HG03558 (cell line): ENCODE data around the gene HMGN4.
"Not testable (repeated sequence)": the region's sequence is repeated elsewhere in the genome, so short reads cannot be mapped to it uniquely, and the experiment has no call there.

Source experiments
- ATAC-seq: cut with Tn5 transposase; IDR thresholded peaks from one replicate; pipeline ENCODE4 v1.9.1; 2021; ENCODE audit warnings: moderate number of reproducible peaks; ENCODE audit not compliant: unreplicated experiment; ENCODE audit errors: extremely low read depth

HMGN4 gene

GRCh38 chr6:26537846-26538571 lies at the start of gene HMGN4:
Gene HMGN4, plus strand, starts transcription at chr6:26538366. Its CDS starts 6,841 bp downstream, at chr6:26545207.
- ATAC-seq = peak; percentile 28

GRCh38 chr6:26489996-26490964 lies 47.9 kb upstream of the HMGN4 start:
- no peak for ATAC-seq

DNA sequence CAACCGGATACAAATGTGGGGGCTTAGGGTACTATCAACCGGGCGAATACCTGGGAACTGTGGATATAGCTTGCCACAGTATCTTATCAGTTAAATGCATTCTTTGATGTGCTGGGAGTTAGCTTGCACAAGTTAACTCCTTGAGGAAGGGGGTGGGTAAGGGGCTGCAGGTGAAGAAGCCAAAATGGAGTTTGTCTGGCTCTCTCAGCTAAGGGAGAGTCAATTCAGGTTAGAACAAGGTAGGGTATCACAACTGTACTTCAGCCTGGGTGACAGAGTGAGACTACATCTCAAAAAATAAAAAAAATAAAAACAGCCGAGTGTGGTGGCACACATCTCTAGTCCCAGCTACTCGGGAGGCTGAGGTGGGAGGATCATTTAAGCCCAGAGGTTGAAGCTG lies 46.6 kb upstream of the HMGN4 start:
- no peak for ATAC-seq

DNA sequence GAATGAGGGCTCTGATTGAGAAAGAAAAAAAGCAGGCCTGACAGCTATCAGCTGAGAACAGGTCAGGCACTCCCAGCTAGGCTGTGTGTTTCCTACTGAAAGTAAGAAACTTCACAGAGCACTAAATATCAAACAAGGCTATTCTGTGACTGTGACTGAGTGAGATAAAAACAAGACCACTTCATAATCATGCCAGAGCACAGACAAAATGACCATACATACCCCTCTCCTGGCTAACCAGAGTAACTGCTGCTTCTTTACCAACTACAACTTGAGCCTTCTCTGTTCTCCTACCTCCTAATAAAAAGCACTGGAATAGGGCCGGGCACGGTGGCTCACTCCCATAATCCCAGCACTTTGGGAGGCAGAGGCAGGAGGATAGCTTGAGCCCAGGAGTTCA lies 44.9 kb upstream of the HMGN4 start:
- ATAC-seq = no peak

- no peak for ATAC-seq
Observed at GRCh38 chr6:26494117-26494516, 44.0 kb upstream of the HMGN4 start.

DNA sequence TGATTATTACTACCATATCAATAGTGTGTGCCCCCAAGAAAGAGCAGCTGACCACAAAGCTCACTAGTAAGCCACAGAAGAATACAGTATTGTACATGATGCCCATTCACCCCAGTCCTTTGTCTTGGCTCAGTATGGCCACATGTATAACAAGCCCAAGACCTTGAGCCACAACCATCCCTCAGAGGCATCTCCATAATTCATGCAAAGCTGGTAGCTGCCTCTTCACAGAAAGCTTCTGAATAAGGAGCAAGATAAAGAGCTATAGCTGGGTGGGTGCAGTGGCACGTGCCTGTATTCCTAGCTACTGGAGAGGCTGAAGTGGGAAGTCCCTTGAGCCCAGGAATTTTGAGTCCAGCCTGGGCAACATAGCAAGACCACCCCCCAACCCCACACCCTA lies 42.9 kb upstream of the HMGN4 start:
- ATAC-seq = no peak

- ATAC-seq = no peak
Observed at GRCh38 chr6:26497610-26498009, 40.6 kb upstream of the HMGN4 start.

DNA sequence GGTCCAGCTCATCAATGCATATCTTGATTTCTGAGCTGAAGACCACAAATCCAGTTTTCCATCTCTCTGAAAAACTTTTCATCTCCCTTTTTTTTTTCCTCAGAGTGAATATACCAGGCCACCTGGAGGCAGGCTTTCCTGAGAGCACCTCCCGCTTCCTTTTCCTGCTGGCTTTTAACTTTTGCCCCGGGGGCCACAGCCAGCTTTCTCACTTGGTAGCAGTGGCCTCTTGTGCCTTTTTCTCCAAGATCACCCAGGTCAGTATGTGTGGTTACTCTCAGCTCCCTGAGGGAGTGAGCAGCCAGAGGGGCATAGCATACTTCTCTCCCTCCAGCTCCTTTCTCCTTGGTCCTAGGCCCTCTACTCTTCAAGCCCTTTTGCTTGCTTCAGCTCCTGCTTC lies 38.1 kb upstream of the HMGN4 start, which contains the start of gene BTN1A1:
Gene BTN1A1, plus strand, starts transcription at position 202 of the 400 bp plus-strand sequence. CDS start 984 bp downstream, outside the sequence.
- no peak for ATAC-seq

DNA sequence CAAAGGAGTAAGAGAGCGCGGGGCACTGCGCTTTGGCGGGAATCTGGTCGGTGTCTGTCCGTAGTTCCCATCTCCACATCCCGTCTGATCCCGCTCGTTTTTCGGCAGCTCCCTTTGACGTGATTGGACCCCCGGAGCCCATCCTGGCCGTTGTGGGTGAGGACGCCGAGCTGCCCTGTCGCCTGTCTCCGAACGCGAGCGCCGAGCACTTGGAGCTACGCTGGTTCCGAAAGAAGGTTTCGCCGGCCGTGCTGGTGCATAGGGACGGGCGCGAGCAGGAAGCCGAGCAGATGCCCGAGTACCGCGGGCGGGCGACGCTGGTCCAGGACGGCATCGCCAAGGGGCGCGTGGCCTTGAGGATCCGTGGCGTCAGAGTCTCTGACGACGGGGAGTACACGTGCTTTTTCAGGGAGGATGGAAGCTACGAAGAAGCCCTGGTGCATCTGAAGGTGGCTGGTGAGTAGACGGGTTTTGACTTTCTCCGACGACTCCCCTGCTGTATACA lies 36.6 kb upstream of the HMGN4 start:
- ATAC-seq = no peak

DNA sequence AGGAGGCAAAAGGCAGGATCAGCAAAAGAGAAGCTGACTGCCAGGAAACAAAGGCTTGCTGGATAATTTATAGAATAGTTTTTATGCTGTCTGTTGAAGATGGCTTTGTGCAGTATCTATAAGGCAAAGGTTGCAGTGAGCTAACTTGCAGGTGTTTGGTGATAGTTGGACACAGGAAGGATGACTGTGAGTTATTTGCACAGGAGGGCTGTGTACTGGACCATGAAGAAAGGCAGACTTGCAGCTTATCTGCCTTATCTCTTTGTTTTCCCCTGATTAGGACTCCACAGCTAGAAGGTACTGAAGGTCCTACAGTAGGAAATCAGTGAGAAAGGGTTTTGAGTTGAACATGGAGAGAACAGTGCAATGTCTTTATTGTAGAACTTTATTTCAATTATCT lies 36.0 kb upstream of the HMGN4 start:
- no peak for ATAC-seq

- no peak for ATAC-seq
Observed at GRCh38 chr6:26502626-26503025, 35.5 kb upstream of the HMGN4 start.

GRCh38 chr6:26507658-26508057 lies 30.5 kb upstream of the HMGN4 start:
- no peak for ATAC-seq

- not testable (repeated sequence) for ATAC-seq
Observed at GRCh38 chr6:26511033-26511432, 27.1 kb upstream of the HMGN4 start.

GRCh38 chr6:26514984-26515383 lies 23.2 kb upstream of the HMGN4 start:
- ATAC-seq = no peak

DNA sequence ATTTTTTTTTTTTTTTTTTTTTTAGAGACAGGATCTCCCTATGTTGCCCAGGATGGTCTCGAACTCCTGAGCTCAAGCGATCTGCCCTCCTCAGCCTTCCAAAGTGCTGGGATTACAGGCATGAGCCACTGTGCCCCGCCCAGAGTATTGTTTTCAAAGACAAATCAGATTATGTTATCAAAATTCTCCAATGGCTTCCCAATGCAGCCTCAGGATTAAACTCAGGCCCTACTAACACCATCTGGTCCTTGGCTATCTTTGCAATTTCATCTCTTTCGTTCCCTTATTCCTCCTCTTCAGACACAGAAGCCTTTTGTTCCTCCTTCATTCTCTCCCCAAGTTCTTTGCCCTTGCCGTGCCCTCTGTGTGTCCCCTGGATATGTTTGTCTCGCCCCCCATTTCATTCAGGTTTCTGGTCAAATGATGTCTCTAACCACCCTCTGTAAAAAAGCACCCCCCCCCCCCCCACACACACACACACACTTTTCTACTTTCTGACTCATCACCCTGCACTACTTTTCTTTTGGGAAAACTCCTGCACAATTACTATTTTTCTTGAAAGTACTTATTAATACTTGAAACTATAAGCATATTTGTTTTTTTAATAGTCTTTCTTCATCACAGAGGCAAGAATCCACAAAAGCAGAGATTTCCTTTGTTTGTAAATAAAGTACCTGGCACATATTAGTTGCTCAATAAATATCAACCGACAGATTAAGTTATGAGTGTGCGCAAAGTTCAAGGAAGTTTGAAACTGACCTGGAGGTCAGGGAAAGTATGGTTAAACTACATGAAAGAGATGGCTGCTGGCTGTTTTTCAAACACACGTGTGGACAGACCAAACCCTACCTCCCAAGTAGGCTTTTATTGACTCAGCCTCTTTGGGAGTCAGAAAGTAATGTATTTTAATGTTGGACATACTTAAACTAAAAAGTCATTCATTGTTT lies 21.4 kb upstream of the HMGN4 start:
- no peak for ATAC-seq

- ATAC-seq = no peak
Observed at GRCh38 chr6:26519359-26519758, 18.8 kb upstream of the HMGN4 start.

GRCh38 chr6:26520237-26520849 lies 17.8 kb upstream of the HMGN4 start:
- no peak for ATAC-seq

GRCh38 chr6:26520850-26521599 lies 17.1 kb upstream of the HMGN4 start:
- ATAC-seq = peak; percentile 18
